GM23338 (cell line): ENCODE measurements around the gene BAZ1B.

Source experiments
- CREB1 ChIP-seq: fragments of 250-450 bp; sonication (Bioruptor Pico); IDR thresholded peaks from 2 replicates; pipeline ENCODE4 v1.5.0; 2020; ENCODE audit warnings: low read depth, mild to moderate bottlenecking, moderate library complexity
- CTCF ChIP-seq, 2 experiments: fragments of 200-600 bp in 1 of 2; sonication (generic) in 1 of 2; conservative IDR thresholded peaks; 2 replicates each; pipeline versions ENCODE4 v1.5.1 to v1.6.1; 2016 to 2017; ENCODE audit warnings: antibody characterized with exemption in 2 of 2, low read depth in 2 of 2, mild to moderate bottlenecking in 2 of 2, moderate library complexity in 1 of 2
- ETS1 ChIP-seq: IDR thresholded peaks from 2 replicates; pipeline ENCODE4 v1.6.1; 2016; ENCODE audit warnings: antibody characterized with exemption
- EZH2 ChIP-seq: fragments of 200-600 bp; sonication (generic); IDR thresholded peaks from one replicate; pipeline ENCODE4 v1.8.0; 2017; ENCODE audit warnings: antibody characterized with exemption, mild to moderate bottlenecking, low read depth; ENCODE audit not compliant: unreplicated experiment
- EZH2phosphoT487 ChIP-seq: fragments of 200-600 bp; sonication (generic); IDR thresholded peaks from one replicate; pipeline ENCODE4 v1.8.1; 2018; ENCODE audit warnings: antibody characterized with exemption; ENCODE audit not compliant: unreplicated experiment
- JUNB ChIP-seq: IDR thresholded peaks from one replicate; pipeline ENCODE4 v1.6.1; 2016; ENCODE audit warnings: antibody characterized with exemption; ENCODE audit not compliant: unreplicated experiment
- POLR2AphosphoS5 ChIP-seq: IDR thresholded peaks from 2 replicates; pipeline ENCODE4 v1.6.1; 2016; ENCODE audit warnings: antibody characterized with exemption, low read depth
- REST ChIP-seq: IDR thresholded peaks from one replicate; pipeline ENCODE4 v1.6.1; 2018; ENCODE audit warnings: antibody characterized with exemption; ENCODE audit not compliant: unreplicated experiment
- STAT1 ChIP-seq: IDR thresholded peaks from one replicate; pipeline ENCODE4 v1.6.1; 2016; ENCODE audit warnings: antibody characterized with exemption; ENCODE audit not compliant: unreplicated experiment

- TF ChIP-seq CTCF (conservative IDR thresholded peaks at IDR 0.05; ENCODE audit: low read depth in 2 of 2) (no peak), EZH2 (no peak), POLR2AphosphoS5 (no peak), REST (no peak), CREB1 (CRISPR knock-in tag) (no peak), ETS1 (no peak), EZH2phosphoT487 (no peak), STAT1 (no peak), JUNB (no peak)
These were observed 130.7 kb downstream of the BAZ1B start for GRCh38 chr7:73391396-73391795.
